ENCODE measurements around the gene IL37.

GRCh38 chr2:112906276-112906675, 4.7 kb upstream of the IL37 start:
- TF ChIP-seq POLR2AphosphoS5 (IDR thresholded peaks at IDR 0.05; ENCODE audit: borderline replicate concordance, low read depth, low read length) (no peak), FOXP2 (optimal IDR thresholded peaks at IDR 0.05; ENCODE audit: control extremely low read depth, extremely low read length, insufficient read depth) (no peak), EZH2 (IDR thresholded peaks at IDR 0.05) (no peak)
